Small intestine (tissue), 7 donors: ENCODE data around the gene BCAS1. TPM values are rescaled to one million over a fixed set of nuclear protein-coding genes. Genes with fewer than 3 reads are reported as not detected.

Experiments
- DNase-seq, 2 donors: peaks; one replicate each; pipeline versions ENCODE4 v3.0.0 to v3.0.0-alpha.2; 2013
- FAIRE-seq: peaks from 2 replicates; lab custom pipeline; 2012; peaks lifted over from hg19 to GRCh38; lab: Jason Lieb, UNC
- H3K27ac ChIP-seq, 3 donors: one replicate each; pipeline ENCODE4 v1.5.1; 2013; ENCODE audit warnings: low read length in 2 of 3, mild to moderate bottlenecking in 2 of 3, control low read depth in 1 of 3, inconsistent platforms in 1 of 3, low read depth in 1 of 3, moderate library complexity in 1 of 3
- H3K27me3 ChIP-seq, 3 donors: one replicate each; pipeline ENCODE4 v1.6.1; 2013; ENCODE audit warnings: low read length in 3 of 3, inconsistent platforms in 1 of 3; ENCODE audit not compliant: control insufficient read depth in 3 of 3, insufficient read depth in 3 of 3
- H3K36me3 ChIP-seq, 3 donors: one replicate each; pipeline ENCODE4 v1.6.1; 2013; ENCODE audit warnings: low read length in 3 of 3, inconsistent platforms in 1 of 3, low read depth in 1 of 3, mild to moderate bottlenecking in 1 of 3, moderate library complexity in 1 of 3; ENCODE audit not compliant: control insufficient read depth in 3 of 3, insufficient read depth in 2 of 3
- H3K4me1 ChIP-seq, 3 donors: one replicate each; pipeline ENCODE4 v1.6.1; 2013; ENCODE audit warnings: low read length in 2 of 3, inconsistent platforms in 1 of 3, low read depth in 1 of 3, mild to moderate bottlenecking in 1 of 3, moderate library complexity in 1 of 3; ENCODE audit not compliant: control insufficient read depth in 3 of 3, insufficient read depth in 2 of 3
- H3K4me3 ChIP-seq, 3 donors: one replicate each; pipeline ENCODE4 v1.5.1; 2013; ENCODE audit warnings: low read length in 3 of 3, control low read depth in 1 of 3, inconsistent platforms in 1 of 3, low read depth in 1 of 3, mild to moderate bottlenecking in 1 of 3, moderate library complexity in 1 of 3
- H3K9me3 ChIP-seq, 2 donors: one replicate each; pipeline ENCODE4 v1.6.1; 2013; ENCODE audit warnings: low read depth in 1 of 2, low read length in 1 of 2; ENCODE audit not compliant: control insufficient read depth in 2 of 2, insufficient read depth in 1 of 2
- WGBS, 3 donors: extraction: QIAGEN DNeasy Blood & Tissue Kit; methylation state at CpG; one replicate each; pipeline ENCODE4 v1.1.7; 2013; 5-methylcytosine and 5-hydroxymethylcytosine counted together
- polyA plus RNA-seq, 4 donors: library from polyadenylated mRNA; stranded (reverse) in 3 of 4; unstranded in 1 of 4; fragments of 200-250 nt in 3 of 4; fragments of 120-200 nt in 1 of 4; gene quantifications; one replicate each; pipeline versions ENCODE4 v1.2.1 to v1.2.3, GENCODE V29; 2013
- donor health status: healthy with polysubstance abuse.
- donor health status: control.
- donor health status: control.
- donor health status: Bipolar disorder and iron deficiency.
- donor health status: healthy.

Gene BCAS1
- polyA plus RNA-seq, 4 donors: 5.3 to 52.9 (median 30.8) TPM

DNA sequence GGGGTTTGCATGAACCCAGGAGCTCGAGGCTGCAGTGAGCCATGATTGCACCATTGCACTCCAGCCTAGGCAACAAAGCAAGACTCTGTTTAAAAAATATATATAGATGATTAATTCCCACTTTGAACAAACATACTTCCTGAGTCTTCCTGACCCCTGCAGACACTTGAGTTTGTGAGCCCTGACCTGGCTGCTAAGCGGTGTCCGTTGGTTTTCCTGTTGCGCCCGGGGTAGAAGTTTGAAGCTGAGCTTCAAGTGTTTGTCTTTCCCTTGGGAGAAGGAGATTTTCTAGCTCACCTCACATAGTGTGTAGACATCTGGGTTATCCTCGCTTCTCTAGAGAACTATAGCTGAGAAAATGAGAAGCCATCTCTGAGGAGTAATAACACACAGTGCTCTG, 11.7 kb upstream of the BCAS1 start:
- Histone ChIP-seq H3K4me1 (no peaks in the 10 kb centered on the region), H3K27me3 (no peaks in the 10 kb centered on the region), H3K9me3 (peaks cover 0 to 1% of the 10 kb centered on the region in 2 donors), H3K27ac (no peak overlapping the region), H3K36me3 (no peaks in the 10 kb centered on the region), H3K4me3 (no peak overlapping the region)
- no peak for FAIRE-seq
- WGBS, 3 donors: 58 to 73% (median 72%) methylated on average over 6 of the region's 6 CpGs
- no peak for DNase-seq

DNA sequence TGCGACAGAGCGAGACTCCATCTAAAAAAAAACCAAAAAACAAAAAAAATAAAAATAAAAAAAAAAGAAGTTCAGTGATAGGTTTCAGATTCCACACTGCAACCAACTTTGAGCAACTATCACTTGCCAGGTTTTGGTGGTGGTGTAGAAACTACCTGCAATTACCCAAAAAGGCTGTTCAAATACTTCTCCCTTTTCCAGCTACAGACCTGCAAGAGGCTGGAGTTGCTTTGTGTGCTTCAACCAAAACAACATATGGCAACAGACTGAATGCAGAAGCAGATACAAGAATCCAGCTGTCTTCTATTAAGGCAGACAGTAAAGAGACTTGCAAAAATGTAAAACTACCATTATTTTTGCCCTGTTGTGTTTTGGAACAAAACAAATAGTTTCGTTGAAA, 9.3 kb upstream of the BCAS1 start:
- 58 to 76% (median 63%) methylated on average over 3 of the region's 3 CpGs for WGBS, 3 donors
- Histone ChIP-seq H3K4me1 (no peaks in the 10 kb centered on the region), H3K36me3 (no peaks in the 10 kb centered on the region), H3K9me3 (peaks cover 0 to 1% of the 10 kb centered on the region in 2 donors), H3K27me3 (no peaks in the 10 kb centered on the region), H3K27ac (no peak overlapping the region), H3K4me3 (no peak overlapping the region)
- FAIRE-seq: no peak
- no peak for DNase-seq

DNA sequence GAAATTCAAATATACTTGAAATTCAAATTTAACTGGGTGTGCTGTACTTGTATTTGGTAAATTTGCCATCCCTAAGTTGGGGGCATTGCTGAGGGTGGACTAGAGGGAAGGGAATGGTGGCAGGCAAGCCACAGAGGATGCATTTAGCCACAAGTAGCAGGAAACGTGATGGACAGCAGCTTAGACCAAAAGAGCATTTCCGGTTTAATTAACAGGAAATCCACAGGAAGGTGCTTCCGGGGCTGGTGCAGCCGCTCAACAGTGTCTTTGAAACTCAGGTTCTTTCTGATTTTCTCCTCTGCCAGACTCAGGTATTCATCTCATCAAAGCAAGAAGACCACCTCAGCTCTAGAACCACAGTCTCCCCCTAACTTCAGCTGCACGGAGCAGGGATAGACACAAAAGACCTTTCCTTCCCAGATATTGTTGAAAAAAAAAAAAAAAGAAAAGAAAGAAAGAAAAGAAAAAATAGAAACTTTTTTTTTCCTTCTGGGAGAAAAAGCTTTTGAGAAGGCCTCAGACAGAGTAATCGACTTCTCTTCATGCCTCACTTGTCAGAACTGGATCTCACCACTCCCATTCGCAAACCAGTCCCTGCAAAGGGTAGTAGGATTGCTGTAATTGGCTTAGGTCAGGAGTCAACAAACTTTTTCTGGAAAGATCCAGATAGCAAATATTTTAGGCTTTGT, 8.0 kb upstream of the BCAS1 start:
- no peak overlapping the region for H3K4me3 ChIP-seq
- H3K9me3 ChIP-seq: peaks cover 0 to 1% of the 10 kb centered on the region in 2 donors
- no peaks in the 10 kb centered on the region for H3K27me3 ChIP-seq
- FAIRE-seq (no peak), DNase-seq (no peak)
- H3K4me1 ChIP-seq: peaks cover 0 to 3% (median 0%) of the 10 kb centered on the region in 3 donors
- H3K27ac ChIP-seq: no peak overlapping the region
- no peaks in the 10 kb centered on the region for H3K36me3 ChIP-seq
- WGBS, 3 donors: 62 to 82% (median 66%) methylated on average over 7 of the region's 7 CpGs

DNA sequence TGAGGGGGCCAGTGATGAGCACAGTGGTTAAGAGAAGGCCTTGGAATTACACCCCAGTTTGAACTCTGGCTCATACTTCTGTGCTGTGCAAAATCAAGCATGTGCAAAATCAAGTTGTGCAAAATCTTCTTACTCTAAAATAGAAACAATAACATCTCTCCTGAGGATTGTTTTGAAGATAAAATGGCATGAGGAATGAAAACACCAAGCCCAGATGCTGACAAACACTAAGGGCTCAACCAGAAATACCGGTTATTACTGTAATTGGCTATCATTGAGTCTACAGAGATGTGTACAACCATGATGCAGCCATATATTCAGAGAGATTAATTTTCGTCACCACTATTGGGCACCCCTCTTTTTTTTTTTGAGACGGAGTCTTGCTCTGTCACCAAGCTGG, 5.9 kb upstream of the BCAS1 start:
- H3K4me1 ChIP-seq: peaks cover 0 to 3% (median 0%) of the 10 kb centered on the region in 3 donors
- H3K36me3 ChIP-seq: no peaks in the 10 kb centered on the region
- H3K27me3 ChIP-seq: no peaks in the 10 kb centered on the region
- DNase-seq (no peak), FAIRE-seq (no peak)
- H3K9me3 ChIP-seq: peaks cover 0 to 1% of the 10 kb centered on the region in 2 donors
- no peak overlapping the region for H3K27ac ChIP-seq
- WGBS, 3 donors: 79 to 89% (median 79%) methylated on average over 3 of the region's 3 CpGs
- H3K4me3 ChIP-seq: no peak overlapping the region

DNA sequence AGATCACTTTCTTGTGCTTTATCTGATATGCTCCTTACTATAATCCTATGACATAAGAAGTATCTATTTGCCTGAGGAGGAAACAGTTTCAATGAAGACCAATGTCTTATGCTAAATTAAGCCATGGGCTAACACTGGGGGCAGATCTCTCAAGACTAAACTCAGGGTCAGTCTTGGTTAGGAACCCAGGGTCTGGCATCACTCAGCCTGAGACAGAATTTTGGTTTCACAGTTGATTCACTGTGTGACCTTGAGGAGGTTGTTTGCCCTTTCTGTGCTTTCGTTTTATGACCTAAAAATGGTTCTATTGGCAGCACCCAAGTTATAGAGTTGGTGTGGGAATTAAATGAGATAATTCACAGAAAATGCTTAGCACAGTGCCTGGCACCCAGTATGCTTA, 4.9 kb upstream of the BCAS1 start:
- Histone ChIP-seq H3K27me3 (no peaks in the 10 kb centered on the region), H3K36me3 (no peaks in the 10 kb centered on the region), H3K27ac (no peak overlapping the region), H3K4me3 (no peak overlapping the region), H3K9me3 (peaks cover 0 to 1% of the 10 kb centered on the region in 2 donors), H3K4me1 (peaks cover 0 to 3% (median 0%) of the 10 kb centered on the region in 3 donors)
- 32 to 63% (median 34%) methylated on average over 1 of the region's 1 CpG for WGBS, 3 donors
- FAIRE-seq (no peak), DNase-seq (no peak)

DNA sequence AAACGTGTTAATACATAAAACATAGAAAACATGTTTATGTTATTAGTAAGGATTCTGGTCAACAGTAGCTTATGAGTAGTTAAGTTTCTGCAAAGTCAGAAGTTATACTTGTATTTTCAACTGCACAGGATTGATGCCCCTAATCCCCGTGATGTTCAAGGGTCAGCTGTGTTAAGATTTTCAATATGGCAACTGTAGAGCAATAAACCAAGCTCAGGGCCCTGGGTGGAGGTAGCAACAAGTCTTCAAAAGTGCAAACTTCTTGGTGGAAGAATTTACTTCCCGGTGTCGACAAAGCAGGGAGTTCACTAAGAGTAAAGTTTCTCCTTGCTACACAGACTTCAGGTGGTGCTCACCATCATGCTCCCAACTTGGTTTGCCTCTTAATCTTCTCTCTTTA, 4.1 kb upstream of the BCAS1 start:
- Histone ChIP-seq H3K4me1 (peaks cover 0 to 3% (median 0%) of the 10 kb centered on the region in 3 donors), H3K27ac (no peak overlapping the region), H3K4me3 (no peak overlapping the region), H3K27me3 (no peaks in the 10 kb centered on the region), H3K9me3 (peaks cover 0 to 1% of the 10 kb centered on the region in 2 donors), H3K36me3 (no peaks in the 10 kb centered on the region)
- 64 to 84% (median 81%) methylated on average over 4 of the region's 4 CpGs for WGBS, 3 donors
- DNase-seq (peak; percentile 39 to 54), FAIRE-seq (no peak)

DNA sequence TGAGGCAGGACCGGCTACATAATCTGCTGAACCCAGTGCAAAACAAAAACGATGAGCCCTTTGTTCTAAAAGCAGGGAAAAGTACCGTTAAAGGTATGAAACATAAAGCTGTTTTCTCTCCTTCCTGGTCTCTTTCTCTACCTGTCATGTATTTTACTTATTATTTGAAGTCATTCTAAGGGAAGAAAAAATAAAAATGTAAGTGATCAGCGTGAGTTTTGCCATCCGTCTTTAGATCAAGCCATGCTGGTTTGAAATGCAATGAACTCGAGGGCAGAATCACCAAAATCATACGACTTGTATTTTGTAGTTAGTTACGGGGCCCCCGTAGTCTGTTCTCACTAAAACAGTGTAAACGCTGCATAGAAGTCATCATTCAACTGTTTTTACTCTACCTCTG, 2.9 kb upstream of the BCAS1 start:
- Histone ChIP-seq H3K4me1 (peaks cover 0 to 5% (median 0%) of the 10 kb centered on the region in 3 donors), H3K4me3 (no peak overlapping the region), H3K27me3 (no peaks in the 10 kb centered on the region), H3K9me3 (no peaks in the 10 kb centered on the region), H3K27ac (no peak overlapping the region), H3K36me3 (no peaks in the 10 kb centered on the region)
- no peak for FAIRE-seq
- 87 to 94% (median 89%) methylated on average over 10 of the region's 10 CpGs for WGBS, 3 donors
- no peak for DNase-seq

DNA sequence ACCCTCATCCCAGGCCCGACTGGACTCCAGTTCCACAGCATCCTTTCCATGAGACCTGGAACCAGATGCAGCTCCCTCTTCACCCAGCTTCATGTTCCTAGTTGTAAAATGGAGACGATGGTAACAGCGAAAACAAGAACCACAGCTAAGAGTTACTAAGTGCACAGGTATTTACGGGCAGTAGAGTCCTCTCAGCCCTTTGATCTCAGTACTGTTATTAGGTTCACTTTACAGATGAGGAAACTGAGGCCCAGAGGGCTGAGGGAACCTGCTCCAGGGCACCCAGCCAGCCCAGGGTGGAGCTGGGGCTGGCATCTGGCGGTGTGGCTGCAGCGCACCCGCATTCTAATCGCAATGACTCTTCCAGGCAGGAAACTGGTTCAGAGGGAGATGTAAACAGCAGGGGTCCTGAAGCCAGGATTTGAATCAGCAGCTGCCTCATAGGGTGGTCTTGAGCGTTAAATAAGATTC, 858 bp downstream of the BCAS1 start:
- H3K9me3 ChIP-seq: no peaks in the 10 kb centered on the region
- no peaks in the 10 kb centered on the region for H3K36me3 ChIP-seq
- FAIRE-seq (no peak), DNase-seq (peak in 1 of 2 donors; percentile 24)
- H3K4me3 ChIP-seq: peak overlapping the region in 1 of 3 donors; percentile 13
- H3K27ac ChIP-seq: peak overlapping the region in 2 of 3 donors; percentile 7 to 42
- H3K4me1 ChIP-seq: peaks cover 0 to 24% (median 3%) of the 10 kb centered on the region in 3 donors
- H3K27me3 ChIP-seq: no peaks in the 10 kb centered on the region
- 76 to 80% (median 77%) methylated on average over 9 of the region's 9 CpGs for WGBS, 3 donors
